Effector memory CD4-positive, alpha-beta T cell (primary cell): ENCODE data around the gene NAA40.
"Not testable (repeated sequence)": the region's sequence is repeated elsewhere in the genome, so short reads cannot be mapped to it uniquely, and the experiment has no call there.

ENCODE experiments used
- DNase-seq, 3 donors: peaks; one replicate each; pipeline ENCODE4 v3.0.0-alpha.2; 2020
- H3K27ac ChIP-seq: 2 replicates; pipeline ENCODE4 v1.7.0; 2013; ENCODE audit warnings: mild to moderate bottlenecking, low read length, moderate library complexity; ENCODE audit not compliant: insufficient read depth, poor library complexity, severe bottlenecking
- H3K27me3 ChIP-seq: replicated peaks from 2 replicates; pipeline ENCODE4 v1.7.0; 2013; ENCODE audit warnings: mild to moderate bottlenecking, low read length; ENCODE audit not compliant: insufficient read depth, control insufficient read depth, poor library complexity, severe bottlenecking
- H3K36me3 ChIP-seq: 2 replicates; pipeline ENCODE4 v1.7.0; 2013; ENCODE audit warnings: mild to moderate bottlenecking, low read length, moderate library complexity; ENCODE audit not compliant: control insufficient read depth, insufficient read depth
- H3K4me1 ChIP-seq: 2 replicates; pipeline ENCODE4 v1.7.0; 2013; ENCODE audit warnings: low read length, mild to moderate bottlenecking; ENCODE audit not compliant: control insufficient read depth, insufficient read depth, poor library complexity, severe bottlenecking
- H3K4me3 ChIP-seq: 2 replicates; pipeline ENCODE4 v1.7.0; 2013; ENCODE audit warnings: low read length, low read depth, mild to moderate bottlenecking; ENCODE audit not compliant: insufficient read depth, poor library complexity, severe bottlenecking
- H3K9me3 ChIP-seq: 2 replicates; pipeline ENCODE4 v1.7.0; 2013; ENCODE audit warnings: mild to moderate bottlenecking, low read length, moderate library complexity; ENCODE audit not compliant: control insufficient read depth

The NAA40 gene

DNA sequence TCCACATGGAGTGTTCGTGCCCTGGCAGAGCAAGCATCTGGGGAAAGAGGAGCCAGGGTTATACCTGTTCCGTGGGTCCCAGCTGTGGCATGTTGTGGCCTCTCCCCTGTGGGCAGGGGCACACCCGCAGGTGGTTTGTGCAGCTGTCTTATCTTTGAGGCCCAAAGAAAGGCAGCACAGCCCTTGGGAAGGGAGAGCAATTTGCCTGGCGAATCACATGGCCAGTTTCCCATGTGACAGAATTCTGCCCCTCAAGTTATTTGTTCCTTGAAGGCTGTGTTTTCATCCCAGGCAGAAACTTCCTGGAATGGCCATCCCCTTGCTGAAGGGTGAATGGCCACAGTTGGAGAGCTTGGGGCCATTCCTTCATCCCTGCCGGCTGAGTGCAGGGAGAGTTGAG, 19.2 kb downstream of the NAA40 start:
- H3K4me3 ChIP-seq = no peak overlapping the region

DNA sequence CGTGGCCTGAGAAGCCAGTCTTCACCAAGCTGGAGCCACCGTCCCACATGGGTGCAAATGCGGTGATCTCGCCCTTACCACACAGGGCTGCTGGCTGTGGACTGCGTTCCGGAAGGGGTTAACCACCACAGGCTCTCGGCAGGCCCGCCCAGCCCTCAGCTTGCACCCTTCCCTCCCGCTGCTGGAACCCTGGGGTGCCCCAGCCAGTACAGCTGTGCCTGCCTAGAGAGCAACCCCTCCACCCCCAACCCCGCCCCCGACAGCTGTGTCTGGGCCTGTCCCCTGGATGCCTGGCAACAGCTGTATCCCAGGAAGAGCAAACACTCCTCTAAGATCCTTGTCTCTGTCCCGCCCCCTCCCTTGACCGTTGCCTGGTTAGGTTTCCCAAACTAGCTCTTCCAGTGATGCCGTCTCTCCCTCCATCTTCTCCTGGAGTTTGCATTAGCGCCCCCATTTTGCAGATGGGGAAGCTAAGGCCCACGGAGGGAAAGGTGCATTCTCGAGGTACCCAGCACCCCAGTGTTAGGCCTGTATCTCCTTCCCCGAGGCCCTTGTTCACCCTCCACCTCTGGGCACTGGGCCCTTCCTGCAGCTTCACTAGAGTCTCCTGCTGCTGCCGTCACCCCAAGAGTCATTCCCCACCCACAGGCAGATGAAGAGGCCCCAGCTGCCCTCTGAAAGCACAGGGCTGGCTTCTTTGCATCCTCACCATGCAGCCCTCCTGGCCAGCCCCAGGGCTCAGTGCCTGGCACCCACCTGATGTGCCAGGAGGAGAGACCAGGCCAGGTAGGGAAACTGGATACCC, 23.0 kb downstream of the NAA40 start:
- no peak for DNase-seq
- Histone ChIP-seq H3K36me3 (no peaks in the 10 kb centered on the region), H3K4me3 (no peak overlapping the region), H3K4me1 (peaks cover 7% of the 10 kb centered on the region), H3K9me3 (no peaks in the 10 kb centered on the region), H3K27ac (no peak overlapping the region), H3K27me3 (no peaks in the 10 kb centered on the region)

More for the DNA sequence above, 19.2 kb downstream of the NAA40 start:
- H3K36me3 ChIP-seq = peaks cover 14% of the 10 kb centered on the region
- no peak for DNase-seq
- no peaks in the 10 kb centered on the region for H3K27me3 ChIP-seq
- no peak overlapping the region for H3K27ac ChIP-seq
- H3K9me3 ChIP-seq = no peaks in the 10 kb centered on the region
- H3K4me1 ChIP-seq = peaks cover 7% of the 10 kb centered on the region

DNA sequence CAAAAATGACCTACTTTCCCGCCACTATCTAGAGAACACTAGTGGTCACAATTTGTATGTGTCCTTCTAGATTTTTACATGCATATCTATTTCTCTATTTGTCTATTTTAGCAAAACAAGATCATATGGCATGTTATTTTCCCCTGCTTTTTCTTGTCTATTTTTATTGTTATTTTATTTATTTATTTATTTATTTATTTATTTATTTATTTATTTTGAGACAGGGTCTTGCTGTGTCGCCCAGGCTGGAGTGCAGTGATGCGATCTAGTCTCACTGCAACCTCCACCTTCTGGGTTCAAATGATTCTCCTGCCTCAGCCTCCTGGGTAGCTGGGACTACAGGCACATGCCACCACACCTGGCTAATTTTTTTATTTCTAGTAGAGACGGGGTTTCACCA, 25.1 kb downstream of the NAA40 start:
- H3K27me3 ChIP-seq, H3K36me3 ChIP-seq, H3K4me1 ChIP-seq, H3K4me3 ChIP-seq, H3K9me3 ChIP-seq, DNase-seq, H3K27ac ChIP-seq: not testable (repeated sequence)

DNA sequence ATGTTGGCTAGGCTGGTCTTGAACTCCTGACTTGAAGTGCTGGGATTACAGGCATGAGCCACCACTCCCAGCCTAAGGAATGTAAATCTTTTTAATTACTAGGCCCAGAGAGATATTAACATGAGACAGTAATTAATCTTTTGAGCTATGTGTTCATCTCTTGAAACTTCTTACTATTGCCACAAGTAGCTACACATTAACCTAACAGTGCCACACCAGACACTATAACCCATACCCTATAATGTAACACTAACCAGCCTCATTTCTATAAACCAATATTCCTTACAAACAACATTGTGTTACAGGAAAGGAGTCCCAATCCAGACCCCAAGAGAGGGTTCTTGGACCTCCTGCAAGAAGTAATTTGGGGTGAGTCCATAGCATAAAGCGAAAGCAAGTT, 27.6 kb downstream of the NAA40 start:
- Histone ChIP-seq H3K27ac (no peak overlapping the region), H3K36me3 (no peaks in the 10 kb centered on the region), H3K27me3 (no peaks in the 10 kb centered on the region), H3K4me3 (no peak overlapping the region), H3K9me3 (no peaks in the 10 kb centered on the region), H3K4me1 (peaks cover 4% of the 10 kb centered on the region)
- no peak for DNase-seq

DNA sequence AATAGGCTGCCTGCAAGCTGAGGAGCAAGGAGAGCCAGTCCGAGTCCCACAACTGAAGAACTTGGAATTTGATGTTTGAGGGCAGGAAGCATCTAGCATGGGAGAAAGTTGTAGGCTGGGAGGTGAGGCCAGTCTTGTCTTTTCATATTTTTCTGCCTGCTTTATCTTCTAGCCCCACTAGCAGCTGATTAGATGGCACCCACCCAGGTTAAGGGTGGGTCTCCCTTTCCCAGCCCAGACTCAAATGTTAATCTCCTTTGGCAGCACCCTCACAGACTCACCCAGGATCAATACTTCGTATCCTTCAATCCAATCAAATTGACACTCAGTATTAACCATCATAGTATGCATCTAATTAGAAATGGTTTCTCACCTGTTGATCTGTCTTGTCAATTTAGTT, 30.7 kb downstream of the NAA40 start:
- Histone ChIP-seq H3K4me3 (no peak overlapping the region), H3K27me3 (no peaks in the 10 kb centered on the region), H3K9me3 (no peaks in the 10 kb centered on the region), H3K27ac (no peak overlapping the region), H3K4me1 (no peaks in the 10 kb centered on the region), H3K36me3 (peaks cover under 1% of the 10 kb centered on the region)
- no peak for DNase-seq

DNA sequence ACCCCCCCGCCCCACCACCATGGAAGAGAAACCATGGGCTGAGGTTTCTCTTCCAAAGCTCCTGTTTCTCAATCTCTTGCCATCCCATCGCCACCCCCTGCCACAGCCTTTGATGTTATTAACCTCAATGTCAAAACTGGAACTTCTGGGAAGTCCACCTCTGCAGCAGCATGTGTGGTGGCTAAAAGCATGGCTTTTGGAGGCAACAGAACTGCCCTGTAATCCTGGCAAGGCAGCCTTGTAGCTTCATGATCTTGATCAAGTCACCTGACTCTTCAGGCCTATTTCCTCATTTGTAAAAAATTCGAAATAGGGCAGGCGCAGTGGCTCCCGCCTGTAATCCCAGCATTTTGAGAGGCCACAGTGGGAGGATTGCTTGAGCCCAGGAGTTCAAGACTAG, 32.1 kb downstream of the NAA40 start:
- no peaks in the 10 kb centered on the region for H3K9me3 ChIP-seq
- H3K27ac ChIP-seq = no peak overlapping the region
- H3K36me3 ChIP-seq = peaks cover 2% of the 10 kb centered on the region
- H3K27me3 ChIP-seq = no peaks in the 10 kb centered on the region
- H3K4me1 ChIP-seq = peaks cover 5% of the 10 kb centered on the region
- no peak for DNase-seq
- H3K4me3 ChIP-seq = no peak overlapping the region

DNA sequence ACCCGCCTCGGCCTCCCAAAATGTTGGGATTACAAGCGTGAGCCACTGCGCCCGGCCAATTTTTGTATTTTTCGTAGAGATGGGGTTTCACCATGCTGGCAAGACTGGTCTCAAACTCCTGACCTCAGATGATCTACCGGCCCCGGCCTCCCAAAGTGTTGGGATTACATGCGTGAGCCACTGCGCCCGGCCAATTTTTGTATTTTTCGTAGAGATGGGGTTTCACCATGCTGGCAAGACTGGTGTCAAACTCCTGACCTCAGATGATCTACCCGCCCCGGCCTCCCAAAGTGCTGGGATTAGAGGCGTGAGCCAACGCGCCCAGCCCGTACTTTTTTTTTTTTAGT, 35.1 kb downstream of the NAA40 start:
- not testable (repeated sequence) for H3K36me3 ChIP-seq, H3K27ac ChIP-seq, DNase-seq, H3K9me3 ChIP-seq, H3K27me3 ChIP-seq
- H3K4me1 ChIP-seq = peaks cover 11% of the 10 kb centered on the region
- H3K4me3 ChIP-seq = peak overlapping the region; percentile 100

DNA sequence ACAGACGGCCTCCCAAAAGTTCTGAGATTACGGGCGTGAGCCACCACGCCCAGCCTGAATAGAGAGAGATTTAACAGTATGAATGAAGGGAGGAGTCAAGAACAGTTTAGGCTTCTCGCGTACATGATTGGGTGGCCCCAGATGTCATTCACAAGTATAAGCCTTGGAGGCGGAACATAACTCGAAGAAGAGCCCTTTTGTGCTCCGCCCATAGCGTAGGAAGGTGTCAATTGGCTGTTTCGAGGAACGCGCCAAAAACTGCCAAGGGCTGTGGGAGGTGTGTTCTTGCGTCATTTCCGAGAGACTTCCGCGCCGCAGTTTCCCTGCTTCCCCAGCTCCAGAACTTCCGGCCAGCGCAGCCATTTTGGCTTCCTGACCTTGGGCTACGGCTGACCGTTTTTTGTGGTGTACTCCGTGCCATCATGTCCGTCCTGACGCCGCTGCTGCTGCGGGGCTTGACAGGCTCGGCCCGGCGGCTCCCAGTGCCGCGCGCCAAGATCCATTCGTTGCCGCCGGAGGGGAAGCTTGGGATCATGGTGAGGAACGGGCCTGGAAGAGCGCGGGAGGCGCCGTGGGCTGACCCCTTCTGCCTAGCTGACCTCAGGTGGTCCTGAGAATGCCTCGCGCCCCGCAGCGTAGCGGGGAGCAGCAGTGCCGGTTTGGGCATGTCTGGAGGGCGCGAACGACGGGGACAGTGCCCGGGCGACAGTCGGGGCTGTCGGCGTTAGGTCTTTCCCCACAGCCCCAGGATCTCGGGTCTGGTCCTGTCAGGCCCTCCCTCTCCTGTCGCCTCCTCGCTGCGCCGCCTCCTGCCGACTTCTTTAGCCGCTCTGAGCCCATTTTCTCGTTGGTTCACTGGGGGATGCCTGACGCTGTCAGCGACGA, 35.7 kb downstream of the NAA40 start, which contains the start of gene COX8A:
Gene COX8A, plus strand, starts transcription at position 362 of the 885 bp plus-strand sequence. Its CDS starts 61 bp downstream, at position 423.
- Histone ChIP-seq H3K9me3 (no peaks in the 10 kb centered on the region), H3K27me3 (no peaks in the 10 kb centered on the region), H3K4me1 (peaks cover 11% of the 10 kb centered on the region), H3K36me3 (peaks cover 2% of the 10 kb centered on the region), H3K4me3 (peak within 1 kb of the TSS; percentile 100), H3K27ac (peak within 1 kb of the TSS; percentile 94)
- peak; percentile 90 to 96 (median 96) for DNase-seq

DNA sequence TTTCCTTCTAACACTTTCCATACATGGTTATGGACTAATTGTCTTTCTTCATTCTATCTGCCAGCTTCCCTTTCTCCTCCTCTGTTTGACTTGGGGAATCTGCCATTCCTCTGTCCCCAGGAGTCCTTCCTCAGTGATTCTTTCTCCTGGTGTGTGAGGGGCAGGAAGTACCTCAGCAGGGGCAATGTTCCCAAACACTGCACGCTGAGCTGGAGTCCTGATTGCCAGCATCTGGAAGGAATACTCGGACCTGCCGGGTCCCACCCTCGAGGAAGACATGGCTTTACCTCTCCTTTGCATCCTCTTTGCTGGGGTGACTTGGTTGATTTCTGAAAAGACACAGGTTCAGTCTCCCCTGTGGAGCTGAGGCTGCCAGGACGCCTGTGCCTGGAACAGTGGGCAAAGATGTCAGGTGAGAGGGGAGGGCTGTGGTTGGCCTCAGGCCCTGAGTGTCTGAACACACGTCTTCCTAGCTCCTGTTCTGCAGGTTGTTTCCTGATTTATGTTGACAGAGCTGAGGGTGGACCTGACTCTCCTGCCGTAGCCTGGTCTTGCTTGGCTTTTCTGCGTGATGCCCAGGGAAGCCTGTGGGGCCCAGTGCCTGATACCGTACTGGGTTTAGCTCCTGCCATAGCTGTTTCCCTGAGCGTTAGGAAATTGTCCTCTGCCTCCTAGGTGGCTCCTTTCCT, 39.9 kb downstream of the NAA40 start:
- Histone ChIP-seq H3K27me3 (no peaks in the 10 kb centered on the region), H3K9me3 (no peaks in the 10 kb centered on the region), H3K27ac (no peak overlapping the region), H3K36me3 (peaks cover 2% of the 10 kb centered on the region), H3K4me1 (peaks cover 11% of the 10 kb centered on the region), H3K4me3 (no peak overlapping the region)
- no peak for DNase-seq
